ENCODE measurements around the gene PCGF1.

Gene PCGF1

DNA sequence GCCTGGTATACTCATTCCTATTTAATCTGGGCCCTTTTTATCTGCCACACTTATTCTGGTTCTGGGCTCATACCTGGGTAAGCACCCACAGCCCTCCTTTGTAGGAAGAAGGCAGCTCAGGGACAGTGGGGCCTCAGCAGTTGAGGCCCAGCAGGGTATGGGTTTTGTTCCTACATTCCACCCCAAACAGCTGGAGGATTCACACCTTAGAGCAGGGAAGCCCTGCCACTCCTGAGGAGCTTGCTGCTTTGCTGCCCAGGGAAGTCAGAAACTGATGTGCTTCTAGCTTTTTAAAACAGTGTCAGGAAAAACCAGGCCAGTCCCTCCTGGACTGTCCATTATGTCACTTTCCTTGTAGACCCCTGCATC, 6.9 kb downstream of the PCGF1 start:
- Histone ChIP-seq H3K4me1 (ENCODE audit: control insufficient read depth, low read length) (peaks cover 22% of the 10 kb centered on the region), H3K4me3 (ENCODE audit: low read length) (no peak overlapping the region), H4K20me1 (ENCODE audit: control insufficient read depth, insufficient read depth, low read depth, low read length) (no peaks in the 10 kb centered on the region), H3K9me3 (ENCODE audit: control insufficient read depth, insufficient read depth, low read length) (no peaks in the 10 kb centered on the region), H3K27me3 (ENCODE audit: control insufficient read depth, low read length) (peaks cover 61% of the 10 kb centered on the region), H3K4me2 (ENCODE audit: low read length) (no peak overlapping the region), H3K27ac (ENCODE audit: low read depth, low read length) (no peak overlapping the region), H3K36me3 (ENCODE audit: control insufficient read depth, low read length) (peaks cover 6% of the 10 kb centered on the region), H3K79me2 (ENCODE audit: control insufficient read depth, low read length) (peaks cover under 1% of the 10 kb centered on the region), H3K9me2 (replicated peaks; ENCODE audit: control insufficient read depth, low read length) (no peaks in the 10 kb centered on the region), H3F3A (ENCODE audit: control insufficient read depth, insufficient read depth) (no peaks in the 10 kb centered on the region)
- peak; percentile 4; the same call in 1 of the 2 replicates for TF ChIP-seq EZH2phosphoT487 (IDR thresholded peaks at IDR 0.05; ENCODE audit: borderline replicate concordance, low read length)
- TF ChIP-seq, protein P1, sequence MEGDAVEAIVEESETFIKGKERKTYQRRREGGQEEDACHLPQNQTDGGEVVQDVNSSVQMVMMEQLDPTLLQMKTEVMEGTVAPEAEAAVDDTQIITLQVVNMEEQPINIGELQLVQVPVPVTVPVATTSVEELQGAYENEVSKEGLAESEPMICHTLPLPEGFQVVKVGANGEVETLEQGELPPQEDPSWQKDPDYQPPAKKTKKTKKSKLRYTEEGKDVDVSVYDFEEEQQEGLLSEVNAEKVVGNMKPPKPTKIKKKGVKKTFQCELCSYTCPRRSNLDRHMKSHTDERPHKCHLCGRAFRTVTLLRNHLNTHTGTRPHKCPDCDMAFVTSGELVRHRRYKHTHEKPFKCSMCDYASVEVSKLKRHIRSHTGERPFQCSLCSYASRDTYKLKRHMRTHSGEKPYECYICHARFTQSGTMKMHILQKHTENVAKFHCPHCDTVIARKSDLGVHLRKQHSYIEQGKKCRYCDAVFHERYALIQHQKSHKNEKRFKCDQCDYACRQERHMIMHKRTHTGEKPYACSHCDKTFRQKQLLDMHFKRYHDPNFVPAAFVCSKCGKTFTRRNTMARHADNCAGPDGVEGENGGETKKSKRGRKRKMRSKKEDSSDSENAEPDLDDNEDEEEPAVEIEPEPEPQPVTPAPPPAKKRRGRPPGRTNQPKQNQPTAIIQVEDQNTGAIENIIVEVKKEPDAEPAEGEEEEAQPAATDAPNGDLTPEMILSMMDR (IDR thresholded peaks at IDR 0.05; ENCODE audit: low read depth, low read length, poor library complexity, severe bottlenecking): no peak

DNA sequence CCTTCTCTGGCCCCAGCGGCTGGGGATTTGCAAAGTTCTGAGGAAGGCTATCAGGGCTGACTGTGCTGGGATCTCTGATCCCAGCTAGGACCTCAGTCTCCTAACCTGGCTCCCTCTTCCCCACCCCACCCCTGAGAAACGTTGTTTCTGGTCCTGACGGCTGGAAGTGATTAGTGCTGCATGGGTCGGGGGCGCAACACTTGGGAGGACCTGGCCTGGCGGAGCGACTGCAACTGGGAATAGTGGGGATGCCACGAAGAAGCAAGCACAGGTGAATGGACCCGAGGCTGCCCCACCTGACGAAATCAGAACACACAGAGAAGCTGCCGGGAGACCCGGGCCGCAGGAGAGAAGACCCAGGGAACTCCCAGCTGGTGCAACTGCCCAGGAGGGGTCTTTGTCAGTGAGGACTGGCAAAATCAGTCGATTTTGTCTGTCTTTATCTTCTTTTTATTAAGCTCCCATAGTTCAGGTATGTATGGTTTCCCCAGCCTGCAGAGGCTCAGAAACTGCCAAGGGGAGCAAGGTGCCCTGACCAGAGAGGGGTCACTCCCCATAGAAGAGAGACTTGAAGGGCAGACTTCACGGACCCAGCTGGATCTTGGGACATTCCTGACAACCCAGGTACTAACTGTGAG, 7.4 kb downstream of the PCGF1 start:
- Histone ChIP-seq H3K36me3 (ENCODE audit: control insufficient read depth, low read length) (peaks cover under 1% of the 10 kb centered on the region), H3K4me3 (ENCODE audit: low read length) (no peak overlapping the region), H3K4me1 (ENCODE audit: control insufficient read depth, low read length) (peaks cover 20% of the 10 kb centered on the region), H3K4me2 (ENCODE audit: low read length) (no peak overlapping the region), H3K9me3 (ENCODE audit: control insufficient read depth, insufficient read depth, low read length) (no peaks in the 10 kb centered on the region), H3K9me2 (replicated peaks; ENCODE audit: control insufficient read depth, low read length) (no peaks in the 10 kb centered on the region), H3K27me3 (ENCODE audit: control insufficient read depth, low read length) (peaks cover 61% of the 10 kb centered on the region), H3K79me2 (ENCODE audit: control insufficient read depth, low read length) (no peaks in the 10 kb centered on the region), H3F3A (ENCODE audit: control insufficient read depth, insufficient read depth) (no peaks in the 10 kb centered on the region), H3K27ac (ENCODE audit: low read depth, low read length) (no peak overlapping the region), H4K20me1 (ENCODE audit: control insufficient read depth, insufficient read depth, low read depth, low read length) (no peaks in the 10 kb centered on the region)
- no peak for TF ChIP-seq EZH2phosphoT487 (IDR thresholded peaks at IDR 0.05; ENCODE audit: borderline replicate concordance, low read length)
- TF ChIP-seq, protein P1 (IDR thresholded peaks at IDR 0.05; ENCODE audit: low read depth, low read length, poor library complexity, severe bottlenecking): no peak

DNA sequence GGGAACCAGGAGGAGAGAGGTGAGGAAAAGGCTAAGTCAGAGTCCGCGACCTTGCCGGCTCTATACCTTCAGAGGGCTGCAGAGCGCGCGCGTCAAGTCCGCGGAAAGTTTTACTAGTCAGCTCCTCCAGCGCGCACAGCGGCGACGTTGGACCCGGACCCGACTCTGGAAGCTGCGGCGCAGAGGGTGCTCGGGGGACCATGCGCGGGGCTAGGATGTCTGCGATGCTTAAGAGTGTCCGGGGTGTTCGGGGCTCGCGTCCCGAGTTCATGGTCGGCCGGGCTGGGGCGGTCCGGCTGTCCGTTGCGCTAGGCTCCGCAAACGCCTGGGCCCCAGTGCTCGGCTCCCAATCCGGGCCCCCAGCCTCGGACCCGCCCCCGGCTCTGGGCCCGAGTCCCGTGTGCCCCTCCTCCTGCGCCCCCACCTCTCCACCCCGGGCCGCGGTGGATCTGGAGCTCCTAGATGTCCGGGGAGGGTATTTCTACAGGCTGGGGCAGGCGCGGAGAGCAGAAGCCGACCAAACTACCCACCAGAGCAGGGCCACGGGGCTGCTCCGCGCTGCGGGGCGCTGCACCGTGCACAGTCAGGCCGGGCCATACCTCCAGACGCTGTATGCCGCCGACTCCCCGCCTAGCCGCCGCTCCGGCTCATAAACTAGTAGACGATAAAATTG, 8.1 kb downstream of the PCGF1 start, which contains the start of gene LBX2:
Gene LBX2 (minus strand): TSS at position 337 of the 673 bp plus-strand sequence. CDS start 66 bp downstream, at position 271.
- no peaks in the 10 kb centered on the region for H3K9me2 ChIP-seq (replicated peaks; ENCODE audit: control insufficient read depth, low read length)
- H3K36me3 ChIP-seq (ENCODE audit: control insufficient read depth, low read length): no peaks in the 10 kb centered on the region; the same call in 1 of the 2 replicates
- H3K4me3 ChIP-seq (ENCODE audit: low read length): peak within 1 kb of the TSS; percentile 35; the same call in 1 of the 2 replicates
- no peaks in the 10 kb centered on the region for H3F3A ChIP-seq (ENCODE audit: control insufficient read depth, insufficient read depth)
- H3K27me3 ChIP-seq (ENCODE audit: control insufficient read depth, low read length): peaks cover 61% of the 10 kb centered on the region
- H3K4me2 ChIP-seq (ENCODE audit: low read length): peak within 1 kb of the TSS; percentile 38
- no peaks in the 10 kb centered on the region for H3K79me2 ChIP-seq (ENCODE audit: control insufficient read depth, low read length)
- H3K9me3 ChIP-seq (ENCODE audit: control insufficient read depth, insufficient read depth, low read length): no peaks in the 10 kb centered on the region
- H3K4me1 ChIP-seq (ENCODE audit: control insufficient read depth, low read length): peaks cover 20% of the 10 kb centered on the region
- no peak for TF ChIP-seq EZH2phosphoT487 (IDR thresholded peaks at IDR 0.05; ENCODE audit: borderline replicate concordance, low read length)
- TF ChIP-seq, protein P1 (IDR thresholded peaks at IDR 0.05; ENCODE audit: low read depth, low read length, poor library complexity, severe bottlenecking): no peak
- H4K20me1 ChIP-seq (ENCODE audit: control insufficient read depth, insufficient read depth, low read depth, low read length): no peaks in the 10 kb centered on the region
- H3K27ac ChIP-seq (ENCODE audit: low read depth, low read length): no peak within 1 kb of the TSS
